B cell (primary cell): Measurements from ENCODE around the gene NOSIP. TPM values are rescaled to one million over a fixed set of nuclear protein-coding genes. Genes with fewer than 3 reads are reported as not detected.

Experiments
- ATAC-seq: fragments of 200-7000 bp; cut with Tn5 transposase; one replicate; pipeline ENCODE4 v1.10.0; 2021; ENCODE audit warnings: low read depth, mild to moderate bottlenecking, moderate number of reproducible peaks, moderate library complexity
- CTCF ChIA-PET: fragments of 350-600 bp; sonication (Branson Sonifier 250); formaldehyde crosslinking; loops from one replicate; lab custom pipeline; 2021; ENCODE audit warnings: antibody characterized with exemption, inconsistent platforms; lab: Charles Lee
- POLR2A ChIA-PET: fragments of 350-600 bp; sonication (Branson Sonifier 250); formaldehyde crosslinking; loops from one replicate; lab custom pipeline; 2021; ENCODE audit warnings: antibody characterized with exemption; lab: Charles Lee
- DNase-seq: peaks from one replicate; pipeline ENCODE4 v3.0.0; 2013
- H2AFZ ChIP-seq: 2 replicates; pipeline ENCODE4 v1.6.1; 2012; ENCODE audit warnings: mild to moderate bottlenecking, low read depth, low read length; ENCODE audit not compliant: insufficient read depth, poor library complexity, severe bottlenecking
- H3K27ac ChIP-seq, 2 donors: 1 replicate in 1 of 2; 2 replicates in 1 of 2; pipeline ENCODE4 v1.5.1; 2012 to 2013; ENCODE audit warnings: low read length in 2 of 2, mild to moderate bottlenecking in 2 of 2, moderate library complexity in 1 of 2
- H3K27me3 ChIP-seq, 4 experiments: fragments of 200-600 bp in 1 of 4; sonication (generic) in 1 of 4; replicated peaks in 1 of 4; 1 replicate in 2 of 4; 2 replicates in 2 of 4; pipeline versions ENCODE4 v1.6.1 to v1.7.0; 2013 to 2016; ENCODE audit warnings: low read length in 3 of 4, mild to moderate bottlenecking in 2 of 4, mixed read lengths in 1 of 4, moderate library complexity in 1 of 4; ENCODE audit not compliant: insufficient read depth in 4 of 4, control insufficient read depth in 3 of 4; ENCODE audit errors: control extremely low read depth in 1 of 4
- H3K36me3 ChIP-seq, 2 experiments: replicated peaks in 1 of 2; 1 replicate in 1 of 2; 2 replicates in 1 of 2; pipeline versions ENCODE4 v1.6.1 to v1.7.1; 2013; ENCODE audit warnings: low read length in 1 of 2; ENCODE audit not compliant: insufficient read depth in 2 of 2, control insufficient read depth in 1 of 2; ENCODE audit errors: control extremely low read depth in 1 of 2, extremely low read depth in 1 of 2
- H3K4me1 ChIP-seq, 2 donors: fragments of 200-600 bp in 1 of 2; sonication (generic) in 1 of 2; 1 replicate in 1 of 2; 2 replicates in 1 of 2; pipeline versions ENCODE4 v1.5.1 to v1.6.1; 2013 to 2017; ENCODE audit warnings: low read length in 2 of 2; ENCODE audit not compliant: control insufficient read depth in 2 of 2, insufficient read depth in 2 of 2
- H3K4me2 ChIP-seq: replicated peaks from 2 replicates; pipeline ENCODE3; 2012; ENCODE audit warnings: mild to moderate bottlenecking, low read depth, low read length; ENCODE audit not compliant: poor library complexity, severe bottlenecking
- H3K4me3 ChIP-seq, 5 experiments: fragments of 200-600 bp in 1 of 5; sonication (generic) in 1 of 5; 1 replicate in 3 of 5; 2 replicates in 2 of 5; pipeline versions ENCODE4 v1.5.1 to v1.7.0; 2011 to 2016; ENCODE audit warnings: low read length in 4 of 5, mild to moderate bottlenecking in 4 of 5, low read depth in 2 of 5, control low read depth in 1 of 5, moderate library complexity in 1 of 5; ENCODE audit not compliant: insufficient read depth in 1 of 5; ENCODE audit errors: control extremely low read depth in 1 of 5, extremely low read depth in 1 of 5
- H3K79me2 ChIP-seq: fragments of 200-600 bp; sonication (generic); one replicate; pipeline ENCODE4 v1.6.0; 2016; ENCODE audit warnings: low read length; ENCODE audit not compliant: control insufficient read depth, insufficient read depth
- H3K9ac ChIP-seq: fragments of 200-600 bp; sonication (generic); 2 replicates; pipeline ENCODE4 v1.6.1; 2017; ENCODE audit warnings: mild to moderate bottlenecking, low read length, moderate library complexity
- H3K9me3 ChIP-seq, 3 donors: one replicate each; pipeline versions ENCODE4 v1.6.1 to v1.7.1; 2013; ENCODE audit warnings: low read length in 2 of 3; ENCODE audit not compliant: control insufficient read depth in 2 of 3, insufficient read depth in 1 of 3; ENCODE audit errors: control extremely low read depth in 1 of 3
- H4K20me1 ChIP-seq: 2 replicates; pipeline ENCODE4 v1.6.0; 2012; ENCODE audit warnings: mild to moderate bottlenecking, low read length; ENCODE audit not compliant: insufficient read depth, control insufficient read depth, poor library complexity, severe bottlenecking
- H3K27ac Mint-ChIP-seq: one replicate; pipeline ENCODE4 v1.8.0; 2021; ENCODE audit warnings: mixed read lengths
- H3K27me3 Mint-ChIP-seq: one replicate; pipeline ENCODE4 v1.8.0; 2021; ENCODE audit warnings: mixed read lengths
- H3K4me1 Mint-ChIP-seq: one replicate; pipeline ENCODE4 v1.8.0; 2021; ENCODE audit warnings: mixed read lengths
- H3K4me3 Mint-ChIP-seq: one replicate; pipeline ENCODE4 v1.8.0; 2021; ENCODE audit warnings: mixed read lengths
- H3K9me3 Mint-ChIP-seq: one replicate; pipeline ENCODE4 v1.8.0; 2022; ENCODE audit warnings: mixed read lengths; ENCODE audit not compliant: insufficient read depth
- EZH2 ChIP-seq: IDR thresholded peaks from 2 replicates; pipeline ENCODE4 v1.6.1; 2012; ENCODE audit warnings: borderline replicate concordance, low read depth, mild to moderate bottlenecking, moderate library complexity, low read length; ENCODE audit not compliant: insufficient read depth, poor library complexity, severe bottlenecking
- WGBS: methylation state at CpG from one replicate; pipeline ENCODE4 v1.1.5; 2013; ENCODE audit warnings: missing lambda C conversion rate; ENCODE audit not compliant: insufficient coverage; 5-methylcytosine and 5-hydroxymethylcytosine counted together
- intact Hi-C: fragments of 100-400 bp; cut with micrococcal nuclease; formaldehyde crosslinking; loops from one replicate; pipeline ENCODE4 v1.10.0; 2022
- polyA plus RNA-seq: library from polyadenylated mRNA; depleted of rRNA; stranded (reverse); fragments of >200 nt; gene quantifications from 2 replicates; pipeline ENCODE4 v1.2.3, GENCODE V29; 2012
- total RNA-seq, 2 donors: library from RNA; stranded (reverse); fragments of 120-200 nt in 1 of 2; gene quantifications; 1 replicate in 1 of 2; 2 replicates in 1 of 2; pipeline versions ENCODE4 v1.2.3 to v1.2.4, GENCODE V29; 2013 to 2022
- TF ChIP-seq, protein P1 (sequence below): fragments of 200-600 bp; IDR thresholded peaks from one replicate; pipeline ENCODE4 v1.8.0; 2022; ENCODE audit warnings: antibody characterized with exemption, mild to moderate bottlenecking

The NOSIP gene
- total and polyA plus RNA-seq, 2 donors (not counting 1 experiment from before 2014, with no cell fraction given): 55.5 to 135 TPM

- H3K27ac Mint-ChIP-seq: no peak overlapping the region
- Histone ChIP-seq H3K9ac (no peak overlapping the region), H4K20me1 (peaks cover 98% of the 10 kb centered on the region), H2AFZ (no peak overlapping the region), H3K4me1 (peaks cover 13 to 14% of the 10 kb centered on the region in 2 donors), H3K27ac (no peak overlapping the region), H3K4me2 (no peak overlapping the region), H3K4me3 (no peak overlapping the region), H3K36me3 (peaks cover 2 to 46% of the 10 kb centered on the region in 2 experiments), H3K9me3 (no peaks in the 10 kb centered on the region), H3K79me2 (peaks cover 95% of the 10 kb centered on the region), H3K27me3 (no peaks in the 10 kb centered on the region)
- no peaks in the 10 kb centered on the region for H3K9me3 Mint-ChIP-seq
- TF ChIP-seq, protein P1, sequence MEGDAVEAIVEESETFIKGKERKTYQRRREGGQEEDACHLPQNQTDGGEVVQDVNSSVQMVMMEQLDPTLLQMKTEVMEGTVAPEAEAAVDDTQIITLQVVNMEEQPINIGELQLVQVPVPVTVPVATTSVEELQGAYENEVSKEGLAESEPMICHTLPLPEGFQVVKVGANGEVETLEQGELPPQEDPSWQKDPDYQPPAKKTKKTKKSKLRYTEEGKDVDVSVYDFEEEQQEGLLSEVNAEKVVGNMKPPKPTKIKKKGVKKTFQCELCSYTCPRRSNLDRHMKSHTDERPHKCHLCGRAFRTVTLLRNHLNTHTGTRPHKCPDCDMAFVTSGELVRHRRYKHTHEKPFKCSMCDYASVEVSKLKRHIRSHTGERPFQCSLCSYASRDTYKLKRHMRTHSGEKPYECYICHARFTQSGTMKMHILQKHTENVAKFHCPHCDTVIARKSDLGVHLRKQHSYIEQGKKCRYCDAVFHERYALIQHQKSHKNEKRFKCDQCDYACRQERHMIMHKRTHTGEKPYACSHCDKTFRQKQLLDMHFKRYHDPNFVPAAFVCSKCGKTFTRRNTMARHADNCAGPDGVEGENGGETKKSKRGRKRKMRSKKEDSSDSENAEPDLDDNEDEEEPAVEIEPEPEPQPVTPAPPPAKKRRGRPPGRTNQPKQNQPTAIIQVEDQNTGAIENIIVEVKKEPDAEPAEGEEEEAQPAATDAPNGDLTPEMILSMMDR: no peak
- TF ChIP-seq EZH2: no peak
- intact Hi-C loops: no loop called here
- 96% methylated on average over 29 of the region's 29 CpGs for WGBS
- no peak for ATAC-seq
- no peaks in the 10 kb centered on the region for H3K27me3 Mint-ChIP-seq
- ChIA-PET POLR2A (no interaction called here), CTCF (no interaction called here)
- DNase-seq: no peak
- H3K4me1 Mint-ChIP-seq: peaks cover 16% of the 10 kb centered on the region
- H3K4me3 Mint-ChIP-seq: no peak overlapping the region
Measured at GRCh38 chr19:49597703-49597974, 17.3 kb upstream of the NOSIP start.

GRCh38 chr19:49596954-49597702, 16.8 kb upstream of the NOSIP start:
- Histone ChIP-seq H4K20me1 (peaks cover 98% of the 10 kb centered on the region), H3K4me1 (peaks cover 16 to 19% of the 10 kb centered on the region in 2 donors), H3K4me3 (no peak overlapping the region), H3K4me2 (no peak overlapping the region), H3K9ac (no peak overlapping the region), H3K27ac (no peak overlapping the region), H2AFZ (no peak overlapping the region), H3K36me3 (peaks cover 2 to 45% of the 10 kb centered on the region in 2 experiments), H3K9me3 (no peaks in the 10 kb centered on the region), H3K79me2 (peaks cover 95% of the 10 kb centered on the region), H3K27me3 (no peaks in the 10 kb centered on the region)
- TF ChIP-seq EZH2: no peak
- TF ChIP-seq, protein P1: no peak
- Mint-ChIP-seq H3K27me3 (no peaks in the 10 kb centered on the region), H3K4me3 (no peak overlapping the region), H3K9me3 (no peaks in the 10 kb centered on the region), H3K27ac (no peak overlapping the region), H3K4me1 (peaks cover 22% of the 10 kb centered on the region)
- no peak for DNase-seq
- ATAC-seq: no peak
- POLR2A ChIA-PET: interaction anchor here (0.6 kb wide), 1 partner anchor 43 kb away, joined by 8 read pairs; the partner anchor contains the start of gene RRAS
- intact Hi-C loops: no loop called here
- 98% methylated on average over 65 of the region's 65 CpGs for WGBS
- CTCF ChIA-PET: no interaction called here
